SKM-1 treated with dmso at 0.1 percent for 144 hours (cell line): ENCODE data around the gene TAB2.

ENCODE experiments used
- DNase-seq: peaks from one replicate; lab custom pipeline; 2025; ENCODE audit not compliant: unreplicated experiment; lab: John Stamatoyannopoulos, UW

The TAB2 gene

GRCh38 chr6:149317644-149318571, at the start of gene TAB2:
Gene TAB2 (plus strand): TSS chr6:149317712. CDS start chr6:149369998, 52,286 bp downstream.
- DNase-seq, result no peak

GRCh38 chr6:149268146-149268545, 49.4 kb upstream of the TAB2 start:
- DNase-seq, result no peak

GRCh38 chr6:149268768-149269167, 48.7 kb upstream of the TAB2 start:
- DNase-seq, result no peak

- no peak for DNase-seq
Measured at GRCh38 chr6:149270616-149271015, 46.9 kb upstream of the TAB2 start.

GRCh38 chr6:149271348-149272340, 45.9 kb upstream of the TAB2 start:
- DNase-seq, result peak; percentile 94

- peak; percentile 56 for DNase-seq
Measured at GRCh38 chr6:149273318-149273717, 44.2 kb upstream of the TAB2 start.

- no peak for DNase-seq
Measured at GRCh38 chr6:149275621-149276020, 41.9 kb upstream of the TAB2 start.

- DNase-seq, result no peak
Measured at GRCh38 chr6:149277621-149278020, 39.9 kb upstream of the TAB2 start.

GRCh38 chr6:149278997-149279396, 38.5 kb upstream of the TAB2 start:
- DNase-seq, result no peak

- no peak for DNase-seq
Measured at GRCh38 chr6:149284904-149285303, 32.6 kb upstream of the TAB2 start.

GRCh38 chr6:149285626-149286025, 31.9 kb upstream of the TAB2 start:
- DNase-seq, result no peak

- no peak for DNase-seq
Measured at GRCh38 chr6:149286905-149287304, 30.6 kb upstream of the TAB2 start.

- no peak for DNase-seq
Measured at GRCh38 chr6:149289192-149289781, 28.2 kb upstream of the TAB2 start.

- no peak for DNase-seq
Measured at GRCh38 chr6:149289966-149290365, 27.5 kb upstream of the TAB2 start.

GRCh38 chr6:149293244-149293643, 24.3 kb upstream of the TAB2 start:
- no peak for DNase-seq

- DNase-seq, result no peak
Measured at GRCh38 chr6:149300563-149300962, 16.9 kb upstream of the TAB2 start.

- DNase-seq, result no peak
Measured at GRCh38 chr6:149302723-149303122, 14.8 kb upstream of the TAB2 start.

GRCh38 chr6:149303468-149303867, 14.0 kb upstream of the TAB2 start:
- no peak for DNase-seq

- no peak for DNase-seq
Measured at GRCh38 chr6:149305372-149305771, 12.1 kb upstream of the TAB2 start.

- DNase-seq, result no peak
Measured at GRCh38 chr6:149306967-149307366, 10.5 kb upstream of the TAB2 start.

GRCh38 chr6:149311293-149311692, 6.2 kb upstream of the TAB2 start:
- no peak for DNase-seq
